CD14-positive monocyte (primary cell): Measurements from ENCODE around the gene SMARCAL1. TPM values are rescaled to one million over a fixed set of nuclear protein-coding genes. Genes with fewer than 3 reads are reported as not detected.

Experiments
- DNase-seq, 3 donors: peaks; one replicate each; pipeline ENCODE4 v3.0.0-alpha.2; 2011 to 2022
- H2AFZ ChIP-seq: 2 replicates; pipeline ENCODE4 v1.6.0; 2012; ENCODE audit warnings: mild to moderate bottlenecking, low read depth, low read length, inconsistent platforms; ENCODE audit not compliant: insufficient read depth, poor library complexity, severe bottlenecking
- H3K27ac ChIP-seq, 2 donors: 1 replicate in 1 of 2; 2 replicates in 1 of 2; pipeline ENCODE4 v1.5.1; 2012 to 2013; ENCODE audit warnings: low read length in 2 of 2, control low read depth in 1 of 2, inconsistent platforms in 1 of 2, low read depth in 1 of 2, mild to moderate bottlenecking in 1 of 2
- H3K27me3 ChIP-seq, 2 donors: one replicate each; pipeline versions ENCODE4 v1.6.0 to v1.6.1; 2011 to 2013; ENCODE audit warnings: low read length in 2 of 2; ENCODE audit not compliant: control insufficient read depth in 2 of 2, insufficient read depth in 2 of 2
- H3K36me3 ChIP-seq, 2 donors: replicated peaks in 1 of 2; 1 replicate in 1 of 2; 2 replicates in 1 of 2; pipeline versions ENCODE4 v1.5.1 to v1.6.1; 2012 to 2013; ENCODE audit warnings: low read length in 2 of 2, control low read depth in 1 of 2, inconsistent platforms in 1 of 2, mild to moderate bottlenecking in 1 of 2; ENCODE audit not compliant: insufficient read depth in 2 of 2, control insufficient read depth in 1 of 2
- H3K4me1 ChIP-seq, 2 donors: 1 replicate in 1 of 2; 2 replicates in 1 of 2; pipeline versions ENCODE4 v1.5.1 to v1.6.1; 2012 to 2013; ENCODE audit warnings: low read length in 2 of 2, control low read depth in 1 of 2, inconsistent platforms in 1 of 2, mild to moderate bottlenecking in 1 of 2, moderate library complexity in 1 of 2; ENCODE audit not compliant: insufficient read depth in 2 of 2, control insufficient read depth in 1 of 2
- H3K4me2 ChIP-seq: replicated peaks from 2 replicates; pipeline ENCODE3; 2012; ENCODE audit warnings: low read length, moderate library complexity, mild to moderate bottlenecking; ENCODE audit not compliant: poor library complexity, severe bottlenecking; ENCODE audit errors: extremely low read depth
- H3K4me3 ChIP-seq, 3 experiments: fragments of 200-600 bp in 1 of 3; sonication (generic) in 1 of 3; replicated peaks in 1 of 3; 1 replicate in 2 of 3; 2 replicates in 1 of 3; pipeline ENCODE4 v1.5.1; 2011 to 2013; ENCODE audit warnings: low read length in 3 of 3, mild to moderate bottlenecking in 3 of 3, control low read depth in 2 of 3, low read depth in 2 of 3, inconsistent platforms in 1 of 3, moderate library complexity in 1 of 3
- H3K79me2 ChIP-seq: 2 replicates; pipeline ENCODE4 v1.6.0; 2012; ENCODE audit warnings: mild to moderate bottlenecking, control low read depth, inconsistent platforms, low read length, moderate library complexity; ENCODE audit not compliant: insufficient read depth
- H3K9ac ChIP-seq: 2 replicates; pipeline ENCODE4 v1.6.0; 2017; ENCODE audit warnings: low read length, mild to moderate bottlenecking; ENCODE audit not compliant: insufficient read depth, poor library complexity, severe bottlenecking
- H3K9me3 ChIP-seq, 2 donors: replicated peaks in 1 of 2; 1 replicate in 1 of 2; 2 replicates in 1 of 2; pipeline versions ENCODE4 v1.5.1 to v1.6.1; 2012 to 2013; ENCODE audit warnings: low read length in 2 of 2, control low read depth in 1 of 2; ENCODE audit not compliant: control insufficient read depth in 1 of 2, insufficient read depth in 1 of 2
- H4K20me1 ChIP-seq: 2 replicates; pipeline ENCODE4 v1.6.0; 2012; ENCODE audit warnings: mild to moderate bottlenecking, low read length, control low read depth, moderate library complexity; ENCODE audit not compliant: insufficient read depth
- H3K27ac Mint-ChIP-seq, 7 donors: one replicate each; pipeline ENCODE4 v1.8.0; 2020; ENCODE audit warnings: mild to moderate bottlenecking in 7 of 7, mixed read lengths in 7 of 7, moderate library complexity in 6 of 7, inconsistent platforms in 2 of 7
- H3K27me3 Mint-ChIP-seq, 3 donors: one replicate each; pipeline ENCODE4 v1.8.0; 2021 to 2022; ENCODE audit warnings: low read depth in 3 of 3, mild to moderate bottlenecking in 3 of 3, mixed read lengths in 3 of 3, moderate library complexity in 3 of 3, inconsistent platforms in 1 of 3
- H3K36me3 Mint-ChIP-seq, 2 donors: one replicate each; pipeline ENCODE4 v1.8.0; 2020; ENCODE audit warnings: mixed read lengths in 2 of 2, inconsistent platforms in 1 of 2, mild to moderate bottlenecking in 1 of 2
- H3K4me1 Mint-ChIP-seq: one replicate; pipeline ENCODE4 v1.8.0; 2020; ENCODE audit warnings: mild to moderate bottlenecking, mixed read lengths
- H3K4me3 Mint-ChIP-seq, 2 donors: one replicate each; pipeline ENCODE4 v1.8.0; 2020; ENCODE audit warnings: mild to moderate bottlenecking in 2 of 2, mixed read lengths in 2 of 2, moderate library complexity in 1 of 2
- H3K9me3 Mint-ChIP-seq, 7 donors: one replicate each; pipeline ENCODE4 v1.8.0; 2020 to 2022; ENCODE audit warnings: mixed read lengths in 7 of 7, mild to moderate bottlenecking in 6 of 7, moderate library complexity in 6 of 7, inconsistent platforms in 2 of 7
- CTCF ChIP-seq: fragments of 200-600 bp; IDR thresholded peaks from one replicate; pipeline ENCODE4 v1.8.0; 2022; ENCODE audit warnings: antibody characterized with exemption, mild to moderate bottlenecking
- WGBS: methylation state at CpG from one replicate; pipeline ENCODE4 v1.1.5; 2013; ENCODE audit warnings: missing lambda C conversion rate; ENCODE audit not compliant: insufficient coverage; 5-methylcytosine and 5-hydroxymethylcytosine counted together
- intact Hi-C, 2 donors: fragments of 100-400 bp; cut with micrococcal nuclease; formaldehyde crosslinking; loops; one replicate each; pipeline versions ENCODE4 v1.15.0 to v1.15.1; 2023
- polyA plus RNA-seq, 3 donors: library from polyadenylated mRNA; depleted of rRNA in 1 of 3; unstranded in 2 of 3; stranded (reverse) in 1 of 3; fragments of 300-500 nt in 2 of 3; fragments of >200 nt in 1 of 3; fragmentation: Illumina TruSeq in 2 of 3; gene quantifications; 1 replicate in 2 of 3; 2 replicates in 1 of 3; pipeline ENCODE4 v1.2.3, GENCODE V29; 2012 to 2021

SMARCAL1 gene
- polyA plus RNA-seq, 3 donors: 10.5 to 13.3 (median 11.5) TPM

- 94% methylated on average over 7 of the region's 8 CpGs for WGBS
- no peak overlapping the region for H3K9ac ChIP-seq
Measured at GRCh38 chr2:216501854-216502253, 89.6 kb downstream of the SMARCAL1 start.

GRCh38 chr2:216502381-216503158, 90.3 kb downstream of the SMARCAL1 start:
- Mint-ChIP-seq H3K27me3 (peaks cover 0 to 2% (median 0%) of the 10 kb centered on the region in 3 donors), H3K9me3 (no peaks in the 10 kb centered on the region), H3K4me1 (peaks cover 34% of the 10 kb centered on the region), H3K27ac (peak overlapping the region in 2 of 7 donors; percentile 33 to 37), H3K4me3 (no peak overlapping the region), H3K36me3 (peaks cover 53 to 74% of the 10 kb centered on the region in 2 donors)
- WGBS: 89% methylated on average over 1 of the region's 7 CpGs
- Histone ChIP-seq H3K9ac (peak overlapping the region; percentile 20), H3K27ac (peak overlapping the region in 1 of 2 donors; percentile 45), H3K36me3 (peaks cover 49 to 77% of the 10 kb centered on the region in 2 donors), H3K79me2 (peaks cover 48% of the 10 kb centered on the region), H3K4me1 (peaks cover 21 to 29% of the 10 kb centered on the region in 2 donors), H3K4me2 (no peak overlapping the region), H3K4me3 (no peak overlapping the region), H3K27me3 (no peaks in the 10 kb centered on the region), H3K9me3 (no peaks in the 10 kb centered on the region), H4K20me1 (peaks cover 85% of the 10 kb centered on the region), H2AFZ (no peak overlapping the region)
- no peak for DNase-seq
- TF ChIP-seq CTCF: no peak
- intact Hi-C loops: no loop called here

More at GRCh38 chr2:216501854-216502253, 89.6 kb downstream of the SMARCAL1 start:
- peaks cover 49 to 71% of the 10 kb centered on the region in 2 donors for H3K36me3 ChIP-seq
- no peak overlapping the region for H3K4me3 ChIP-seq
- H3K4me1 ChIP-seq: peaks cover 27 to 36% of the 10 kb centered on the region in 2 donors
- H3K4me2 ChIP-seq: no peak overlapping the region
- H2AFZ ChIP-seq: no peak overlapping the region
- intact Hi-C loops: no loop called here
- TF ChIP-seq CTCF: no peak
- no peaks in the 10 kb centered on the region for H3K27me3 ChIP-seq
- no peak overlapping the region for H3K4me3 Mint-ChIP-seq
- H3K36me3 Mint-ChIP-seq: peaks cover 53 to 72% of the 10 kb centered on the region in 2 donors
- no peaks in the 10 kb centered on the region for H3K9me3 Mint-ChIP-seq
- DNase-seq: no peak
- H3K27ac ChIP-seq: no peak overlapping the region
- peaks cover 53% of the 10 kb centered on the region for H3K79me2 ChIP-seq
- peaks cover 39% of the 10 kb centered on the region for H3K4me1 Mint-ChIP-seq
- no peaks in the 10 kb centered on the region for H3K9me3 ChIP-seq
- peaks cover 79% of the 10 kb centered on the region for H4K20me1 ChIP-seq
- peaks cover 0 to 2% (median 0%) of the 10 kb centered on the region in 3 donors for H3K27me3 Mint-ChIP-seq
- no peak overlapping the region for H3K27ac Mint-ChIP-seq
